ENCODE measurements around the gene DISC1. TPM values are rescaled to one million over a fixed set of nuclear protein-coding genes. Genes with fewer than 3 reads are reported as not detected.

The DISC1 gene
- total and polyA plus RNA-seq, 2 experiments from 2014 or later = 2.1 to 6.5 TPM

DNA sequence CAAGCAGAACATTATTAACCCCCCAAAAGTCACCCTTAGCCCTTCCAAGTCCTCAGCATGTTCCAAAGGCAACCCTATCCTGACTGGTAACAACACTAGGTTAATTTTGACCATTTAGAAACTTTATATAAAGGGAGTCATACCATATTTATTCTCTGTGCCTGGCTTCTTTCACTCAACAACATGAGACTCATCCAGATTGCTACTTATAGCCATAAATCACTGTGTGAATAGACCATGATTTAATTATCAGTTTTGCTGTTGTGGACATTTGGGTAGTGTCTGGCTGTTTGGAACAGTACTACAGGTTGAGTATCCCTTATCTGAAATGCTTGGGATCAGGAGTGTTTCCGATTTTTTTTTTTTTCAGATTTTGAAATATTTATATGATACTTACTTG lies 252.1 kb downstream of the DISC1 start (continued):
- TF ChIP-seq, protein P1, sequence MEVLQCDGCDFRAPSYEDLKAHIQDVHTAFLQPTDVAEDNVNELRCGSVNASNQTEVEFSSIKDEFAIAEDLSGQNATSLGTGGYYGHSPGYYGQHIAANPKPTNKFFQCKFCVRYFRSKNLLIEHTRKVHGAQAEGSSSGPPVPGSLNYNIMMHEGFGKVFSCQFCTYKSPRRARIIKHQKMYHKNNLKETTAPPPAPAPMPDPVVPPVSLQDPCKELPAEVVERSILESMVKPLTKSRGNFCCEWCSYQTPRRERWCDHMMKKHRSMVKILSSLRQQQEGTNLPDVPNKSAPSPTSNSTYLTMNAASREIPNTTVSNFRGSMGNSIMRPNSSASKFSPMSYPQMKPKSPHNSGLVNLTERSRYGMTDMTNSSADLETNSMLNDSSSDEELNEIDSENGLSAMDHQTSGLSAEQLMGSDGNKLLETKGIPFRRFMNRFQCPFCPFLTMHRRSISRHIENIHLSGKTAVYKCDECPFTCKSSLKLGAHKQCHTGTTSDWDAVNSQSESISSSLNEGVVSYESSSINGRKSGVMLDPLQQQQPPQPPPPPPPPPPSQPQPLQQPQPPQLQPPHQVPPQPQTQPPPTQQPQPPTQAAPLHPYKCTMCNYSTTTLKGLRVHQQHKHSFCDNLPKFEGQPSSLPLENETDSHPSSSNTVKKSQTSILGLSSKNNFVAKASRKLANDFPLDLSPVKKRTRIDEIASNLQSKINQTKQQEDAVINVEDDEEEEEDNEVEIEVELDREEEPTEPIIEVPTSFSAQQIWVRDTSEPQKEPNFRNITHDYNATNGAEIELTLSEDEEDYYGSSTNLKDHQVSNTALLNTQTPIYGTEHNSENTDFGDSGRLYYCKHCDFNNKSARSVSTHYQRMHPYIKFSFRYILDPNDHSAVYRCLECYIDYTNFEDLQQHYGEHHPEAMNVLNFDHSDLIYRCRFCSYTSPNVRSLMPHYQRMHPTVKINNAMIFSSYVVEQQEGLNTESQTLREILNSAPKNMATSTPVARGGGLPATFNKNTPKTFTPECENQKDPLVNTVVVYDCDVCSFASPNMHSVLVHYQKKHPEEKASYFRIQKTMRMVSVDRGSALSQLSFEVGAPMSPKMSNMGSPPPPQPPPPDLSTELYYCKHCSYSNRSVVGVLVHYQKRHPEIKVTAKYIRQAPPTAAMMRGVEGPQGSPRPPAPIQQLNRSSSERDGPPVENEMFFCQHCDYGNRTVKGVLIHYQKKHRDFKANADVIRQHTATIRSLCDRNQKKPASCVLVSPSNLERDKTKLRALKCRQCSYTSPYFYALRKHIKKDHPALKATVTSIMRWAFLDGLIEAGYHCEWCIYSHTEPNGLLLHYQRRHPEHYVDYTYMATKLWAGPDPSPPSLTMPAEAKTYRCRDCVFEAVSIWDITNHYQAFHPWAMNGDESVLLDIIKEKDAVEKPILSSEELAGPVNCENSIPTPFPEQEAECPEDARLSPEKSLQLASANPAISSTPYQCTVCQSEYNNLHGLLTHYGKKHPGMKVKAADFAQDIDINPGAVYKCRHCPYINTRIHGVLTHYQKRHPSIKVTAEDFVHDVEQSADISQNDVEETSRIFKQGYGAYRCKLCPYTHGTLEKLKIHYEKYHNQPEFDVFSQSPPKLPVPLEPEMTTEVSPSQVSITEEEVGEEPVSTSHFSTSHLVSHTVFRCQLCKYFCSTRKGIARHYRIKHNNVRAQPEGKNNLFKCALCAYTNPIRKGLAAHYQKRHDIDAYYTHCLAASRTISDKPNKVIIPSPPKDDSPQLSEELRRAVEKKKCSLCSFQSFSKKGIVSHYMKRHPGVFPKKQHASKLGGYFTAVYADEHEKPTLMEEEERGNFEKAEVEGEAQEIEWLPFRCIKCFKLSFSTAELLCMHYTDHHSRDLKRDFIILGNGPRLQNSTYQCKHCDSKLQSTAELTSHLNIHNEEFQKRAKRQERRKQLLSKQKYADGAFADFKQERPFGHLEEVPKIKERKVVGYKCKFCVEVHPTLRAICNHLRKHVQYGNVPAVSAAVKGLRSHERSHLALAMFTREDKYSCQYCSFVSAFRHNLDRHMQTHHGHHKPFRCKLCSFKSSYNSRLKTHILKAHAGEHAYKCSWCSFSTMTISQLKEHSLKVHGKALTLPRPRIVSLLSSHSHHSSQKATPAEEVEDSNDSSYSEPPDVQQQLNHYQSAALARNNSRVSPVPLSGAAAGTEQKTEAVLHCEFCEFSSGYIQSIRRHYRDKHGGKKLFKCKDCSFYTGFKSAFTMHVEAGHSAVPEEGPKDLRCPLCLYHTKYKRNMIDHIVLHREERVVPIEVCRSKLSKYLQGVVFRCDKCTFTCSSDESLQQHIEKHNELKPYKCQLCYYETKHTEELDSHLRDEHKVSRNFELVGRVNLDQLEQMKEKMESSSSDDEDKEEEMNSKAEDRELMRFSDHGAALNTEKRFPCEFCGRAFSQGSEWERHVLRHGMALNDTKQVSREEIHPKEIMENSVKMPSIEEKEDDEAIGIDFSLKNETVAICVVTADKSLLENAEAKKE (CRISPR knock-in tag; IDR thresholded peaks at IDR 0.05) = no peak
- TF ChIP-seq ZNF114 (CRISPR knock-in tag; IDR thresholded peaks at IDR 0.05) (no peak), JUNB (IDR thresholded peaks at IDR 0.05; ENCODE audit: unreplicated experiment) (no peak), NANOG (IDR thresholded peaks at IDR 0.05; ENCODE audit: borderline replicate concordance) (no peak), ZNF331 (CRISPR knock-in tag; IDR thresholded peaks at IDR 0.05; ENCODE audit: low read depth) (no peak)

GRCh38 chr1:231879296-231879695 lies 252.7 kb downstream of the DISC1 start:
- Mint-ChIP-seq H3K4me1 (peaks cover 5% of the 10 kb centered on the region), H3K27ac (no peak overlapping the region)
- H3K79me2 ChIP-seq (replicated peaks; ENCODE audit: insufficient read depth) = no peaks in the 10 kb centered on the region
- TF ChIP-seq NANOG (IDR thresholded peaks at IDR 0.05; ENCODE audit: borderline replicate concordance) = no peak
- no peak for TF ChIP-seq ZNF114 (CRISPR knock-in tag; IDR thresholded peaks at IDR 0.05)
- no peak for TF ChIP-seq STAT1 (IDR thresholded peaks at IDR 0.05; ENCODE audit: unreplicated experiment)
- TF ChIP-seq ETS1 (IDR thresholded peaks at IDR 0.05) = no peak
- TF ChIP-seq, protein P1 (CRISPR knock-in tag; IDR thresholded peaks at IDR 0.05) = no peak
- no peak for TF ChIP-seq EZH2phosphoT487 (IDR thresholded peaks at IDR 0.05; ENCODE audit: unreplicated experiment)

More at GRCh38 chr1:231879296-231879695, 252.7 kb downstream of the DISC1 start:
- no peaks in the 10 kb centered on the region; the same call in 2 of the 3 replicates for H3K9me3 Mint-ChIP-seq
- DNase-seq (ENCODE audit: low spot score) = no peak
- peaks cover 7% of the 10 kb centered on the region; the same call in 1 of the 2 replicates for H3K9me2 ChIP-seq (ENCODE audit: insufficient read depth)
- H3K4me3 ChIP-seq = no peak overlapping the region
- H3K36me3 ChIP-seq (ENCODE audit: insufficient read depth) = no peaks in the 10 kb centered on the region
- H2AFZ ChIP-seq = no peak overlapping the region
- no peaks in the 10 kb centered on the region for H4K20me1 ChIP-seq (replicated peaks; ENCODE audit: insufficient read depth)
- peaks cover 2% of the 10 kb centered on the region for H3K27me3 Mint-ChIP-seq (ENCODE audit: insufficient read depth, low read depth, poor library complexity)
- H3K4me2 ChIP-seq = no peak overlapping the region
- H3F3A ChIP-seq (replicated peaks; ENCODE audit: low read depth) = no peaks in the 10 kb centered on the region
- no peaks in the 10 kb centered on the region for H3K36me3 Mint-ChIP-seq (ENCODE audit: low read depth)
- H3K4me1 ChIP-seq (ENCODE audit: insufficient read depth) = no peaks in the 10 kb centered on the region
- ATAC-seq = no peak
- no peak overlapping the region for H3K4me3 Mint-ChIP-seq
- H3K27me3 ChIP-seq (ENCODE audit: insufficient read depth) = no peaks in the 10 kb centered on the region
- H3K27ac ChIP-seq (ENCODE audit: low read depth) = no peak overlapping the region
